Testis (tissue), 2 donors: Measurements from ENCODE around the gene PSMD12.

ENCODE experiments used
- CTCF ChIP-seq, 3 experiments: fragments of 450-650 bp in 2 of 3; fragments of 200-600 bp in 1 of 3; sonication (generic) in 1 of 3; IDR thresholded peaks; one replicate each; pipeline ENCODE4 v1.5.1; 2016 to 2019; ENCODE audit warnings: antibody characterized with exemption in 3 of 3, mild to moderate bottlenecking in 2 of 3, moderate library complexity in 1 of 3
- POLR2A ChIP-seq: fragments of 450-650 bp; IDR thresholded peaks from one replicate; pipeline ENCODE4 v1.6.1; 2017; ENCODE audit warnings: antibody characterized with exemption, mild to moderate bottlenecking, moderate library complexity

DNA sequence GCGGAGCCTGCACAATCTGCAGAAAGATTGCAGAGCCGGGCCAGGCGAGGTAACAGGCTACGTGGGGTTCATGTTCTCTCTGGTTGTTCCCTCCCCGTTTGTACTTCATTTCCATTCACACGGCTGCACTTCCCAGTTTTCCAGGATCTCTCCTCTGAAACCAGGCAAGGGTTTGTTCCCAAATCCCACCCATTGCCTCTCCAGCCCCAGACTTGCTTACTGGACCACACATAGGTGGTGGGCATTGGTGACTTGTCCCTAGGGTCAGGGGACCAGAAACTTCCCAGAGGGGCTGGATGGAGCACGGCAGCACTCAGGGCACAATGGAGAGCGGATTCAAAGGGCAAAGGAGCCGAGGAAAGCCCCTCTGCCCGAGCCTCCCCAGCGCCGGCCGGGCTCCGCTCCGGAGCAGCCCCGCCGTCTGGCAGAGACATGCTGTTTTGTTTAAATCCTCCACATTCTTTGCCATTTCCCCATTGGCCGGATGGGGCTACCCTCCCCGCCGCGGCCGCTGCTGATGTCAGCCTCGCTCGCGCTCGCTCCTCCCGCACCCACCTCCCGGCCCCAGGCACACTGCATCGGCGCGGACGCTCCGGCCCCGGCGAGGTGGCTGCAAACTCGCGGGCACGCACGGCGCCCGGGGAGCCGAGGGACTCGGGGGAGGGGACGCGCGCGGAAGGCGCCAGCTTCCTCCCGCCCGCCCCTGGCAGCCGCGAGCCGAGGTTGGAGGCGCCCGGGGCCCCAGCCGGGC is 10.5 kb upstream of the PSMD12 start, which contains the start of gene PITPNC1:
- peak in 2 of 3 experiments; percentile 12 to 38 for TF ChIP-seq CTCF (IDR thresholded peaks at IDR 0.05)
- TF ChIP-seq POLR2A = peak; percentile 38
